22Rv1 (cell line): ENCODE measurements around the gene GLRX3.

Experiments
- ZFX ChIP-seq: fragments of 450-650 bp; IDR thresholded peaks from 2 replicates; pipeline ENCODE4 v1.6.1; 2017; ENCODE audit warnings: antibody characterized with exemption, borderline replicate concordance
- TF ChIP-seq, protein P1 (sequence below): fragments of 450-650 bp; IDR thresholded peaks from 2 replicates; pipeline ENCODE4 v1.5.1; 2017; ENCODE audit warnings: mild to moderate bottlenecking

DNA sequence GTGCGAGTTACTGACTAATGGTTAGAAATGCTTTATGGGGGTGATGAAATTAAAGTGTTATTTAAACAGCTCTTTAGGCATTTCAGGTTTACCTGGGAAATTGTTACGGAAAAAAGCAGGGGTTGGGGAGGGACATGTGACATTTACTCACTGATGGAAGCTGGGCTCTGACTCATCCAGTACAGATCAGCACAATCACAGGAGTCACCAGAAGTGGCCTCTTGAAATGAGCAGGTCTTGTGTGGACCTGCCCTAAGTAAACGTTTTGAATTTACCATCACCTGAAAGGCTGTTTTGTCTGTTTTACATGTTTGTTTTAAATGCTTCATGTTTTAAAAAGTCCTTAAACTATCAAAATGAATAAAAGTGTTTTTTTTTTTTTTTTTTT, 2.3 kb downstream of the GLRX3 start:
- TF ChIP-seq, protein P1, sequence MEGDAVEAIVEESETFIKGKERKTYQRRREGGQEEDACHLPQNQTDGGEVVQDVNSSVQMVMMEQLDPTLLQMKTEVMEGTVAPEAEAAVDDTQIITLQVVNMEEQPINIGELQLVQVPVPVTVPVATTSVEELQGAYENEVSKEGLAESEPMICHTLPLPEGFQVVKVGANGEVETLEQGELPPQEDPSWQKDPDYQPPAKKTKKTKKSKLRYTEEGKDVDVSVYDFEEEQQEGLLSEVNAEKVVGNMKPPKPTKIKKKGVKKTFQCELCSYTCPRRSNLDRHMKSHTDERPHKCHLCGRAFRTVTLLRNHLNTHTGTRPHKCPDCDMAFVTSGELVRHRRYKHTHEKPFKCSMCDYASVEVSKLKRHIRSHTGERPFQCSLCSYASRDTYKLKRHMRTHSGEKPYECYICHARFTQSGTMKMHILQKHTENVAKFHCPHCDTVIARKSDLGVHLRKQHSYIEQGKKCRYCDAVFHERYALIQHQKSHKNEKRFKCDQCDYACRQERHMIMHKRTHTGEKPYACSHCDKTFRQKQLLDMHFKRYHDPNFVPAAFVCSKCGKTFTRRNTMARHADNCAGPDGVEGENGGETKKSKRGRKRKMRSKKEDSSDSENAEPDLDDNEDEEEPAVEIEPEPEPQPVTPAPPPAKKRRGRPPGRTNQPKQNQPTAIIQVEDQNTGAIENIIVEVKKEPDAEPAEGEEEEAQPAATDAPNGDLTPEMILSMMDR: no peak
- no peak for TF ChIP-seq ZFX
